Aorta (tissue), 5 donors: ENCODE results near the gene PARP12. TPM values are rescaled to one million over a fixed set of nuclear protein-coding genes. Genes with fewer than 3 reads are reported as not detected.

Source experiments
- ATAC-seq: fragments of 200-7000 bp; cut with Tn5 transposase; one replicate; pipeline ENCODE4 v1.9.1; 2022; ENCODE audit warnings: moderate library complexity; ENCODE audit not compliant: low FRiP score
- DNase-seq, 2 donors: peaks; one replicate each; pipeline ENCODE4 v3.0.0-alpha.2; 2020
- H3K27ac ChIP-seq, 2 donors: one replicate each; pipeline ENCODE4 v1.5.1; 2013; ENCODE audit warnings: low read length in 2 of 2, mild to moderate bottlenecking in 2 of 2, moderate library complexity in 2 of 2, control low read depth in 1 of 2, inconsistent platforms in 1 of 2, low read depth in 1 of 2
- H3K27me3 ChIP-seq, 2 donors: one replicate each; pipeline ENCODE4 v1.6.1; 2013; ENCODE audit warnings: control low read depth in 1 of 2, low read length in 1 of 2, mild to moderate bottlenecking in 1 of 2, moderate library complexity in 1 of 2; ENCODE audit not compliant: insufficient read depth in 2 of 2, control insufficient read depth in 1 of 2
- H3K36me3 ChIP-seq, 2 donors: one replicate each; pipeline ENCODE4 v1.6.1; 2013; ENCODE audit warnings: control low read depth in 1 of 2, low read length in 1 of 2, mild to moderate bottlenecking in 1 of 2; ENCODE audit not compliant: insufficient read depth in 2 of 2, control insufficient read depth in 1 of 2
- H3K4me1 ChIP-seq, 2 donors: one replicate each; pipeline ENCODE4 v1.6.1; 2013; ENCODE audit warnings: low read length in 2 of 2, control low read depth in 1 of 2, mild to moderate bottlenecking in 1 of 2, moderate library complexity in 1 of 2; ENCODE audit not compliant: insufficient read depth in 2 of 2, control insufficient read depth in 1 of 2
- H3K4me3 ChIP-seq, 2 donors: one replicate each; pipeline ENCODE4 v1.5.1; 2013; ENCODE audit warnings: low read length in 2 of 2, control low read depth in 1 of 2, mild to moderate bottlenecking in 1 of 2
- H3K9me3 ChIP-seq: one replicate; pipeline ENCODE4 v1.6.1; 2013; ENCODE audit warnings: mild to moderate bottlenecking, low read length; ENCODE audit not compliant: control insufficient read depth
- WGBS, 2 donors: extraction: QIAGEN DNeasy Blood & Tissue Kit; methylation state at CpG; one replicate each; pipeline ENCODE4 v1.1.7; 2013; 5-methylcytosine and 5-hydroxymethylcytosine counted together
- intact Hi-C, 2 donors: fragments of 100-400 bp; cut with DNase I; formaldehyde crosslinking; loops; one replicate each; pipeline versions ENCODE4 v1.14.2 to v1.15.0; 2022
- polyA plus RNA-seq, 2 donors: library from polyadenylated mRNA; stranded (reverse); fragments of 200-250 nt; gene quantifications; one replicate each; pipeline ENCODE4 v1.2.3, GENCODE V29; 2013
- total RNA-seq, 2 donors: library from RNA; stranded (reverse); fragmentation: NEBNext Ultra II Directional; extraction: Animal tissue kit (Norgen Biotek cat#: 25700); gene quantifications; one replicate each; pipeline ENCODE4 v1.2.1, GENCODE V29; 2021
- donor health status: healthy with polysubstance abuse.
- donor health status: Bipolar disorder and iron deficiency.
- donor health status: DM: no; HTN: no; CAD: no.
- donor health status: DM: no; HTN: no; CAD: no.
- donor health status: DM: yes; HTN: yes; CAD: no.

PARP12 gene
- total and polyA plus RNA-seq, 4 donors = 14.7 to 43.5 (median 39.8) TPM

GRCh38 chr7:140034421-140034820 lies 28.3 kb downstream of the PARP12 start:
- Histone ChIP-seq H3K27me3 (no peaks in the 10 kb centered on the region), H3K9me3 (no peaks in the 10 kb centered on the region), H3K27ac (no peak overlapping the region), H3K4me1 (no peaks in the 10 kb centered on the region), H3K36me3 (peaks cover 2 to 5% of the 10 kb centered on the region in 2 donors), H3K4me3 (no peak overlapping the region)
- no peak for DNase-seq
- intact Hi-C loops = no loop called here
- ATAC-seq = no peak

- 80 to 84% methylated on average over 14 of the region's 14 CpGs for WGBS, 2 donors
- intact Hi-C loops = no loop called here
- DNase-seq (no peak), ATAC-seq (no peak)
- Histone ChIP-seq H3K27me3 (no peaks in the 10 kb centered on the region), H3K9me3 (no peaks in the 10 kb centered on the region), H3K36me3 (peaks cover 0 to 5% of the 10 kb centered on the region in 2 donors), H3K4me3 (no peak overlapping the region), H3K27ac (no peak overlapping the region), H3K4me1 (no peaks in the 10 kb centered on the region)
These were observed 28.9 kb downstream of the PARP12 start for GRCh38 chr7:140033779-140034363.

GRCh38 chr7:140033036-140033435 lies 29.7 kb downstream of the PARP12 start:
- no peak overlapping the region for H3K27ac ChIP-seq
- DNase-seq = no peak
- 90 to 91% methylated on average over 8 of the region's 8 CpGs for WGBS, 2 donors
- peaks cover 0 to 5% of the 10 kb centered on the region in 2 donors for H3K36me3 ChIP-seq
- H3K4me3 ChIP-seq = no peak overlapping the region
- H3K9me3 ChIP-seq = no peaks in the 10 kb centered on the region
- H3K27me3 ChIP-seq = no peaks in the 10 kb centered on the region
- intact Hi-C loops = no loop called here
- no peak for ATAC-seq
- H3K4me1 ChIP-seq = no peaks in the 10 kb centered on the region

GRCh38 chr7:140031364-140031763 lies 31.4 kb downstream of the PARP12 start:
- WGBS, 2 donors = 90 to 97% methylated on average over 1 of the region's 1 CpG
- Histone ChIP-seq H3K36me3 (peaks cover 0 to 2% of the 10 kb centered on the region in 2 donors), H3K9me3 (no peaks in the 10 kb centered on the region), H3K4me3 (no peak overlapping the region), H3K4me1 (no peaks in the 10 kb centered on the region), H3K27me3 (no peaks in the 10 kb centered on the region), H3K27ac (no peak overlapping the region)
- DNase-seq (no peak), ATAC-seq (no peak)
- intact Hi-C loops = no loop called here

- Histone ChIP-seq H3K27ac (no peak overlapping the region), H3K36me3 (peaks cover 0 to 4% of the 10 kb centered on the region in 2 donors), H3K4me3 (no peak overlapping the region), H3K27me3 (no peaks in the 10 kb centered on the region), H3K9me3 (no peaks in the 10 kb centered on the region), H3K4me1 (no peaks in the 10 kb centered on the region)
- no peak for DNase-seq
- ATAC-seq = no peak
- intact Hi-C loops = no loop called here
- WGBS, 2 donors = 74 to 81% methylated on average over 1 of the region's 1 CpG
These were observed 33.7 kb downstream of the PARP12 start for GRCh38 chr7:140029072-140029471.

GRCh38 chr7:140028311-140028710 lies 34.4 kb downstream of the PARP12 start:
- Histone ChIP-seq H3K27ac (no peak overlapping the region), H3K27me3 (no peaks in the 10 kb centered on the region), H3K4me1 (no peaks in the 10 kb centered on the region), H3K36me3 (peaks cover 0 to 4% of the 10 kb centered on the region in 2 donors), H3K4me3 (no peak overlapping the region), H3K9me3 (no peaks in the 10 kb centered on the region)
- DNase-seq (no peak), ATAC-seq (no peak)
- intact Hi-C loops = no loop called here
- 92 to 94% methylated on average over 4 of the region's 4 CpGs for WGBS, 2 donors

- no peaks in the 10 kb centered on the region for H3K4me1 ChIP-seq
- ATAC-seq (no peak), DNase-seq (no peak)
- no peak overlapping the region for H3K4me3 ChIP-seq
- WGBS, 2 donors = 87 to 91% methylated on average over 9 of the region's 9 CpGs
- peaks cover 0 to 4% of the 10 kb centered on the region in 2 donors for H3K36me3 ChIP-seq
- H3K27me3 ChIP-seq = no peaks in the 10 kb centered on the region
- no peak overlapping the region for H3K27ac ChIP-seq
- H3K9me3 ChIP-seq = no peaks in the 10 kb centered on the region
- intact Hi-C loops = no loop called here
These were observed 34.9 kb downstream of the PARP12 start for GRCh38 chr7:140027858-140028257.

GRCh38 chr7:140026935-140027334 lies 35.8 kb downstream of the PARP12 start:
- peaks cover 0 to 4% of the 10 kb centered on the region in 2 donors for H3K36me3 ChIP-seq
- no peak overlapping the region for H3K4me3 ChIP-seq
- H3K27me3 ChIP-seq = no peaks in the 10 kb centered on the region
- intact Hi-C loops = no loop called here
- DNase-seq = no peak
- H3K27ac ChIP-seq = no peak overlapping the region
- H3K9me3 ChIP-seq = no peaks in the 10 kb centered on the region
- ATAC-seq = no peak
- no peaks in the 10 kb centered on the region for H3K4me1 ChIP-seq
- WGBS, 2 donors = 94 to 96% methylated on average over 9 of the region's 9 CpGs

- Histone ChIP-seq H3K27me3 (no peaks in the 10 kb centered on the region), H3K27ac (no peak overlapping the region), H3K36me3 (peaks cover 0 to 4% of the 10 kb centered on the region in 2 donors), H3K4me3 (no peak overlapping the region), H3K4me1 (no peaks in the 10 kb centered on the region), H3K9me3 (no peaks in the 10 kb centered on the region)
- intact Hi-C loops = no loop called here
- ATAC-seq (no peak), DNase-seq (no peak)
- WGBS, 2 donors = 91 to 92% methylated on average over 12 of the region's 12 CpGs
These were observed 36.8 kb downstream of the PARP12 start for GRCh38 chr7:140025814-140026433.
